Midbrain (tissue), 1 donor: ENCODE results near the gene RAC3.
A peak's percentile ranks its signal among the peaks of the same experiment; 100 is the strongest.

ENCODE experiments used
- DNase-seq: peaks from one replicate; lab custom pipeline; 2025; lab: John Stamatoyannopoulos, UW

RAC3 gene

DNA sequence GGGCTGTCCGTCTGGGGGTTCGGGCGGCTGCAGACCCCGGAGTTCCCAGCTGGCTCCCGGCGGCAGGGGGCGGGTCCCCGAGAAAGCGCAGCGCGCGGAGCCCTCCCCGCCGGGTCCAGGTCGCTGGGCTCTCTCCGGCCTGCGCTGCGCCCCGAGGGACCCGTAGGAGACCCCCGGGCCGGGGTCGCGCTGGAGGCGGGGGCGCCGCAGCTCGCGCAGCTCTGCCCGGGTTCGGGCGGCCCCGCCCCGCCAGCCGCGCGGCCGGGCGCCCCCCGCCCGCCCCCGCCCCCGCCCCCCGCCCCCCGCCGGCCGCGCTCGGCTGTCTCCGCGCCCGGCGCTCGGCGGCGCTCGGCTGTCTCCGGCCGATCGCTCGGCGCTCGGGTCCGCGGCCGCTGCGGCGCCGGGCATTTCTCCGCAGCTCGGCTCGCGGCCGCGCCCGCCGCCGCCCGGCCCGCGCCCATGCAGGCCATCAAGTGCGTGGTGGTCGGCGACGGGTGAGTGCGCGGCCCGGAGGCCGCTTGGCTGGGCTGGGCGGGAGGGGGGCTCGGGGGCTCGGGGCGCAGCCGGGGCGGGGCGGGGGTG, at the start of gene RAC3:
TSS of gene RAC3 (plus strand) at position 376 of the 582 bp plus-strand sequence. CDS start at position 460, 84 bp downstream.
- DNase-seq, result no peak

DNA sequence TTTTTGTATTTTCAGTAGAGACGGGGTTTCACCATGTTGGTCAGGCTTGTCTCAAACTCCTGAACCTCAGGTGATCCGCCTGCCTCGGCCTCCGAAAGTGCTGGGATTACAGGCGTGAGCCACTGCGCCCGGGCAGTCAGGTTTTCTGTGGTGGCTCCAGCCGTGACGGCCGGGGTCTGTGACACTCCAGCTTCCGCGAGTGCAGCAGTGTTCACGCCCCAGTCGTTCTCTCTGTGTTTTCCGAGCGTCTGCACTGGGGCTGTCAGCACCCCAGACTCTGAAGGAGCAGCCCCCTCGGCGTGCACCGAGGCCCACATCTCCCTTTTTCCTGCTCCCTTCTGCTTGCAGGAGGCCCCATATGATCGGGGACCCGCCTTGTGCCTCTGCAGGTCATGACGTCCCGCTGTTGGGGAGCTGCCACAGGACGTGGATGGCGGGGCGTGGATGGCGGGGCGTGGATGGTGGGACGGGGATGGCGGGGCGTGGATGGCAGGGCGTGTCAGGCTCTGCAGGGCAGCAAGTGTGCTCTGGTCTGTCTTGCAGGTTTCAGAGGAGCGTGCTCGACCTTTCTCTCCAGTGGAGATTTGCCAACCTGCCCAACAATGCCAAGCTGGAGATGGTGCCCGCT, 48.4 kb upstream of the RAC3 start:
- no peak for DNase-seq

DNA sequence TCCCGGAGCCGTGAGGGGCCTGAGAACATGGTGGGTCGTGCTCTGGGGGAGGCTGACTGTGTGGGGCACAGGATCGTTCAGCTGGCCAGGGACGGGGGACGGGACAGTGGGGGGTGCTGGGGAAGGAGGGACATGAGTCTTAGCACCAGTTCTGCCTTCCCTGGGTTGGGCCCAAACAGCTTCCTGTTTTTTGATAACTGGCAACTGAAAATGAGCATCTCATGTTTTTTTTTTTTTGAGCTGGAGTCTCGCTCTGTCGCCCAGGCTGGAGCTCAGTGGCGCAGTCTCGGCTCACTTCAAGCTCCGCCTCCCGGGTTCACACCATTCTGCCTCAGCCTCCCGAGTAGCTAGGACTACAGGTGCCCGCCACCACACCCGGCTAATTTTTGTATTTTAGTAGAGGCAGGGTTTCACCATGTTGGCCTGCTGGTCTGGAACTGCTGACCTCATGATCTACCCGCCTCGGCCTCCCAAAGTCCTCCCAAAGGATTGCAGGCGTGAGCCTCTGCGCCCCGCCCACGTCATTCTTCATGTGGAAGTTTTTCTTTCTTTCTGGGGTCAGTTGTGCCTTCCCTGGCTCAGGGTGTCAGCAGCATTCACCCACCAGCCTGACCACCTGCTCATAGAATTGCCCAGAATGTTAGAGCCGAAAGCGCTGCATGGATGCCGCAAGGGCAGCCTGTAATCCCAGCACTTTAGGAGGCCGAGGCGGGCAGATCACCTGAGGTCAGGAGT, 47.7 kb upstream of the RAC3 start:
- DNase-seq, result no peak

DNA sequence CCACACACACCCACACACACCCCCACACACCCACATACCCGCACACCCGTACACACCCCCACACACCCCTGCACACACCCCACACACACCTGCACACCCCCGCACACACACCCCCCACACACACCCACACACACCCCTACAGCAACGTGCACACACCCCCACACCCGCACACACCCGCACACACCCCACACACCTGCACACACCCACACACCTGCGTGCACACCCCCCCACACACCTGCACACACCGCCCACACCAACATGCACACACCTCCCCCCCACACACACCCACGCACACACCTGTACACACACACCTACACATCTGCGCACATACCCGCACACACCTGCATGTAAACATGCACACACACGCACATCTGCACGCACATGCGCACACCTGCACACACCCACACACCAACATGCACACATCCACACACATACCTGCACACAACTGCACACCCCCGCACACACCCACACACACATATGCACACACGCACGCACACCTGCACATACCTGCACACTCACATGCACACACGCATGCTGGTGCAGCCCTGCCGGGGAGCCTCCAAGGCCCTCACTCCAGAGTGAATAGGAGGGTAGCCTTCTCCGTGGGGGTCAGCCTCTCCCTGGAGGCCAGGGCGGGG, 46.6 kb upstream of the RAC3 start:
- DNase-seq, result no peak

DNA sequence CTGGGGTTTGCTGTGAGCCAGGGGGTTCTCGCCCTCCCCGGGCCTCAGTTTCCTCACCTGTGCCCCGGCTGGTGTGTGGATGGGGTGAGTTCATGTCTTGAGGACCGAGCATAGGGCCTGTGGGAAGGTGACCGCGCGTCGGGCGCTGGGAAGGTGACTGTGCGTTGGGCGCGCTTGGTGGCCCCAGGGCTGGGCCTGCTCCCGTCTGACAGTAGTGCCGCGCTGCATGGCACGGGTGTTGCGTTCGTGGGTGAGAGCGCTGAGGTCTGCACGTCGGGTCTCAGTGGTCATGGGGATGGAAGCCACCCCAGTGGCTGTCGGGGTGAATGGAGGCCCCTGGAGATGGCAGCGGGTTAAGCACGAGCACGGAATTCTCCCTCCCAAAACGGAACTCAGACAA, 44.9 kb upstream of the RAC3 start:
- DNase-seq, result no peak

DNA sequence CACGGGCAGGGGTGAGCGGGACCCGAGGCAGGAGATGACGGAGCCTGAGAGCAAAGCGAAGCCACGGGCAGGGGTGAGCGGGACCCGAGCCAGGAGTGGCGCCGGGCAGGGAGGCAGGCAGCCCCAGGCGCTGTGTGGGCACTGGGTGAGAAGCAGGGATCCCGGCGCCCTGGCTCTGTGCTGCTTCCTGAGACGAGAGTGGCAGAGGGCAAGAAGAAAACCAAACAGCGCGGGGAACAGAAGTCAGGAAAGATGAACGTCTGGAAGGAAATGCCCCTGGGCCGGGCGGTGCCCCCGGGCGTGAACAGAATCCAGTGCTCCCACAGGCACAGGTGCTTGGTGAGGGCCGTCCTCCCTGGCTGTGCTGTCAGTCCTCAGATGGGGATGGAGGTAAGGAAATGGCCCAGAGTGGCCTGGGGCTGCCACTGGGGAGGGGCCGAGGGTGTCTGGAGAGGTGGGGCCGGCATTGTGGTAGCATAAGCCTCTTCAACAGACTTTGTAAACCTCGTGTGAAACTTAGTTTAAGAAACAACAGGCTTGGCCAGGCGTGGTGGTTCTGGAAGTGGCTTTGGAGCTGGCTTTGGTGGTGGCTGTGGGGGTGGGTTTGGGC, 44.2 kb upstream of the RAC3 start:
- no peak for DNase-seq

DNA sequence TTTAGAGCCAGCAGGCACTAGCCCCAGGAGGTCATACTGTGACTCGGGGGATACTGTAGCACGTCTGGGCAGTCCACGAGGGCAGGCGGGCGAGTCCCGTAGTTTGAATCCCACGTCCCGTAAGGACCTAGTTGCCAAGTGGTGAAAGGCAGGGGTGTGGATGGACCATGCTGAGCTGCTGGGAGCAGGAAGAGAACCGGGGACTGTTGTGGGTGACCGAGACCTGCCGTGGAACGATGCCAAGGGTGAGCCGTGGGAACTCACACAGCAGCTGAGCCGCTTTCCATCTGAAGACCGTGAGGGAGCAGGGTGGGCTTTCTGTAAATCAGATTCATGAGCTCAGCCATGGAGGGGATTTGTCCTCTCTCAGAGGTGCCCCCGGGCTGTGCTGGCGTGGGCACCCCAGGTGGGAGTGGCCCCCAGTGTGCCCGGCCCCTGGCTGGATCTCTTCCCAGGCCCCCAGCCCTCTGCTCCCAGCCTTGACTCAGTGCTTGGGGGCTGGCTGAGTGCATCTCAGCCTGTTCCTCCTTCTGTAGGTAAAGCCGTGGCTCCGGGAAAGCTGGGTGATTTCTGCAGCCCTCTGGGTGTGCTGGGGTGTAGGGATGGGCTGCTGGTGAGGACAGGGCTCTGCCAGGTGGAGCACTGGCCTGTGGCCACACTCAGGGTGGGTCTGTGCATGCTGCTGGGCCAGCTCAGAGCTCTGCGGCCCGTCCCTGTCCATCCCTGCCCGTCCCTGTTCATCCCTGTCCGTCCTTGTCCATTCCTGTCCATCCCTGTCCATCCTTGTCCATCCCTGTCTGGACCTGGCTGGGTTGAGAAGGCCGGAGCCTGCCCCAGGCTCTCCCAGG, 40.4 kb upstream of the RAC3 start:
- DNase-seq, result no peak

DNA sequence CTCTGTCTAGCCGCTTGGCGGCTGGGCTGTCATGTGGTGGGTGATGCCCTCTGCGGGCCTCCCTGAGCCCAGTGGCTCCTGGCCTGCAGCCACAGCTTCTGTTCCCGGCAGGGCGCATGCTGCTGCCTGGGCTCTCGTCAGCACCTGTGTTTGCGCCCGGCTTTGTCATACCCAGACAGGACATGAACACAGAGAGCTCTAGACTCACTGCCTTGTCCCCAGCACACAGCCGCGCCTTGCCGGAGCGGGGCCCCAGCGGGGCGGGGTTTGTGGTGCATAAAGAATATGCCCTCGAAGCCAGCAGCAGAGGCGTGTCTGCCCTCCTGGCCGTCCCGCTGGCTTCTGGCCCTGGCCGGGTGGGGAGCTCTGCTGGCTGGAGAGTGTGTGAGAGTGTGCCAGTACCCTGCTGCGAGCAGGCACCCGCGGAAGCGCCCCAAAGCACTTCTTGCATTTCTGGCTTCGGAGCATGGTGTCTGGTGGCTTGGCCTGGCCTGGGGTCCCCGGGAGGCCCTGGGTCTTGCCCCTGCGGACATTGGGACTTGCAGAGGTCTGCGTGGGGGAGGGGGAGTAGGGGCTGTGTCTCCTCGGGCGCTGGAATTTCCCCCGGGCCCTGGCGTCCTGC, 39.7 kb upstream of the RAC3 start:
- DNase-seq, result peak; percentile 74

DNA sequence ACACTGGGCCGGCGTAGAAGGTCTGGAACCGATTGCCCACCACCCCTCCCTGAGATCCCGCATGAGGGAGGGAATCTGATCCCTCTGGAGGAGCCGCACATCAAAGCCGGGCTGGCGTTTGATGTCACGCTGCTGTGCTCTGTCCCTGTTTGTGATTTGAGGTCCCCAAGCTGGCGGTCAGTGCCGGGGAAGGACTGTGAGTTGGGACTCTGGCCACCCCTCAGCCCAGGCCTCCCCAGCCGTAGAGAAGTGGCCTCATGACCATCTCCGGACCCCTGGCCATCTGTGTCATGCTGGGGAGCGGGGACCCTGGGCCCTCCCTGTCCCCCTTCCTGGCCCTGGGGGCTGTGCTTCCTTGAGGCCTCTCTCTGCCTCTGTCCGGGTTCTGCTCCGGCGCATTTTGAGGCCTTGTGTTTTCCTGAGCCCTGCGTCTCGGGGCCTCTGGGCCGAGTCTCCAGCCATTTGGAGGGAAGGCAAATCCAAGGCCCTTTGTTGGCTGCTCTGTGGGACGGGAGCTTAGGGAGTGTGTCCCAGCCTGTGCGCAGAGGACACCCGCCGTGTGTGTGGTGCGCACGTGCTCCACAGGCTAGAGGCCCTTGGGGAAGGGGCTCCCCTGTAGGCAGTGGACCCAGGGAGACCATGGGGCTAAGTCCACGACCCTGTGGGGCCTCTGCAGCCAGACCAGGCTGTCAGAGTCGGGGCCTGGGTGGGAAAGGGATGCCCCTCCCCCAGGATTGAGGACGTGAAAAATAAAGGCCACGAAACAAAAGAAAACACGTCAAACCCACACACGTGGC, 39.0 kb upstream of the RAC3 start:
- DNase-seq, result no peak

DNA sequence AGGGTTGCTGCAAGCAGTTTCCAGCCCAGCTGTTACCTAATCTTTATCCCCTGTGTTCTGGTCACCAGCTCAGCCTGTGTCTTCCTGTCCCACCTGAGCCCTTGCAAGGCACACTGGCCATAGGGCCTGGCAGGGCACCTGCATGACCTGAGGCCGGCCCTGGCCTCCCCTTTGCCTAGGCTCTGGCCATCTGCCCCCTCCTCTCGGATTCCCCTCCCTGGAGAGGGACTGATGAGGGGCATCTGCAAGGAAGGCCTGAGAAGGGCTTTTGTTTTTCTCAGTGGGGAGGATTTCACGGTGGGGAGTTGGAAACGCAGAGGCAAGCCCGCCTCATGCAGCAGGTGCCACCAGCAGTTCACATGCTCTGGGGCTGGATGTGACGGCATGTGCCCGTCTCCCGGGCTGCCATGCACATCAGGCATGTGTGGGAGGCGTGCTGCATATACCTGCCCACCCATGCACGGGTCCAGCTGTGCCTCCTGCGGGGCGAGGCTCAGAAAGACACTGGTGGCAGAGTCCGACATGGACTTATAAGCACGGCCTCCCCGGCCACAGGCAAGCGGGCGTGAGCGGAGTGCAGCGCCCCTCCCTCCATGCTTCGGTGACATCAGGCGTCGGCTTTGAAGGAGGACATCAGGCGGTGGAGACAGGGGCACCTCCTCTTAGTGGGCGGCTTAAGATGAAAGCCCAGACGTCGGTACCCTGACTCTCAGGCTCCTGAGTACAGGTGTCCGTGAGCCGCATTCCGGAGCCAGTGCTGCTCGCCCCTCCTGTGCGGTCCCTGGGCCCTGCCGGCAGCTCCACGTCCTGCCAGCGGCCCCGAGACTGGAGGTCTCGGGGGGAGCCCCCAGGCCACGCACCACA, 37.5 kb upstream of the RAC3 start:
- DNase-seq, result no peak

DNA sequence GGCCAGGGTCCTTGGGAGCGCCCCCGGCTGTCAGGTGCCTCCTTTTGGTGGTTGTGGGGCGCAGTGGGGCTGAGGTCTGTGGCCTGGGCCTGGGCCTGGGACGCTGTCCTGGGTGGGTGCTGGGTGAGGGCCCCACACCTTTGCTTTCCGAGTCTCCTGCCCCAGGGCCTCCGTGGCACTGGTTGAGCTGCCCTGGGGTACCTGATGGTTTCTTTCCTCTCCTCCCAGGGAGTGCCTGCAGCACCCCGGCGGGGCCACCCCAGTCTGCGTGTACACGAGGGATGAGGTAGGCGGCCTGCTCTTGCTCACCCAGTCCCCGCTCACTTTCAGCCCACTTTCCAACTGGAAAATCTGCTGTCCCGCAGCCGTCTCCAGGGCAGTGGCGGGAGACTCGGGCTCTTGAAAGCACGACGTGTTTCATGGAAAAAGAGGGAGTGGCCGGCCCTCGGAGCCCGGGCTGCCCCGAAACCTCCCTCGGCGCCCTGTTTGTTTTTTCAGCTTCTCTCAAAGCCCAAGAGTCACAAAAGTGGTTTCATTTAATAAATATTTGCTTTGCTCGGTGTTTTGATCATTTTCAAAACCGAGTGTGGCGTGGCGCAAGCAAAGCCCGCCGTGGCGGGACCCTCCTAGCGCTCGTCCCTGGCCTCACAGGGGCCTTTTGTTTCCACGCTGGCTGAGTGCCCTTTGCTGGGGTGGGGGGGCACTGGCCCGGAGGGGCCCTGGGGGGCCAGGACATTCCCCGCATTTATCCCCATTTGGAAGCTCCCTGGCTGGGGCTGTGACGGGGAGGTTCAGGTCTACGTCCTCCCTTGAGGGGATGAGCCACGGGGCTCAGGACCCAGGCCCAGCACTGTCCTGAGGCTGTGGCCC, 36.6 kb upstream of the RAC3 start:
- DNase-seq, result no peak

DNA sequence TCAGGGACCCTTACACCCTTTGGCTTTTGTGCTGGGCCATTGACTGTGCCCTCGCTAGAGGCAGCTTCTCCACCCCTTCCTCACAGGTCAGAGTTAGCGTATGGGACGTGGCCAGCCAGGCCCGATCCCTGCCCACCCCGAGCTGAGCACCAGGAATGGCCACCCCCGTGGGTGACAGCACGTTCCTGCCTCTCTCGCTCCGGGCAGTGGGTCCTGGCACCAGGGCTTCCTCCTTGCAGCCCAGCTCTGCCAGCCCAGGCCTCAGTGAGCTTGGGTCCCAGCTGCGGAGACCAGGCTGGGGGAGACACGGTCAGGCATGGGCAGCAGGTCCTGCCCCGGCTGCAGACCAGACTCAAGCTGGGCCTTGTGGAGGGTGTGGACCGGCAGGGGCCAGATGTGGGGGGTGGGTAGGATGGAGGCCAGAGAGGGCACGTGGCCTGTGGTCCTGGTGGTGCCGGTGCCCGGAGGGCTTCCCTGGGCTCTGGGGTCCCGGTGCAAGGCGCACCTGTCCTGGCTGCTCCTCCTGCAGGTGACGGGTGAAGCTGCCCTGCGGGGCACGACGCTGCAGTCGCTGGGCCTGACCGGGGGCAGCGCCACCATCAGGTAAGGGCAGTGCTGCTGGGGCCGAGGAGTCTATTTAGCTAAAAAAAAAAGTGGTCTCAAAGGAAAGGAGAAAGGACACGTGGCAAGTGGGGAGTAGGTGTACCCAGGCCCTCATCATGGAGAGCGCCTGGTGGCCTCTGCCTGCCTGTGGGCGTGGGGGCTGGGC, 35.8 kb upstream of the RAC3 start:
- no peak for DNase-seq

DNA sequence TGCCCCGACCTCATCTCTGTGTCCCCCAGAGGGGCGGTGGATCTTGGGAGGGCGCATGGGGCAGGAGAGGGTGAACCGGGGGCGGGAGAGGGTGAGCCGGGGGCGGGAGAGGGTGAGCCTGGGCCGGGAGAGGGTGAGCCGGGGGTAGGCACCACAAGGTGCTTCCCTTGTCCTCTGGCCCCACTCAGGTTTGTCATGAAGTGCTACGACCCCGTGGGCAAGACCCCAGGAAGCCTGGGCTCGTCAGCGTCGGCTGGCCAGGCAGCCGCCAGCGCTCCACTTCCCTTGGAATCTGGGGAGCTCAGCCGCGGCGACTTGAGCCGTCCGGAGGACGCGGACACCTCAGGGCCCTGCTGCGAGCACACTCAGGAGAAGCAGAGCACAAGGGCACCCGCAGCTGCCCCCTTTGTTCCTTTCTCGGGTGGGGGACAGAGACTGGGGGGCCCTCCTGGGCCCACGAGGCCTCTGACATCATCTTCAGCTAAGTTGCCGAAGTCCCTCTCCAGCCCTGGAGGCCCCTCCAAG, 35.2 kb upstream of the RAC3 start:
- DNase-seq, result no peak

DNA sequence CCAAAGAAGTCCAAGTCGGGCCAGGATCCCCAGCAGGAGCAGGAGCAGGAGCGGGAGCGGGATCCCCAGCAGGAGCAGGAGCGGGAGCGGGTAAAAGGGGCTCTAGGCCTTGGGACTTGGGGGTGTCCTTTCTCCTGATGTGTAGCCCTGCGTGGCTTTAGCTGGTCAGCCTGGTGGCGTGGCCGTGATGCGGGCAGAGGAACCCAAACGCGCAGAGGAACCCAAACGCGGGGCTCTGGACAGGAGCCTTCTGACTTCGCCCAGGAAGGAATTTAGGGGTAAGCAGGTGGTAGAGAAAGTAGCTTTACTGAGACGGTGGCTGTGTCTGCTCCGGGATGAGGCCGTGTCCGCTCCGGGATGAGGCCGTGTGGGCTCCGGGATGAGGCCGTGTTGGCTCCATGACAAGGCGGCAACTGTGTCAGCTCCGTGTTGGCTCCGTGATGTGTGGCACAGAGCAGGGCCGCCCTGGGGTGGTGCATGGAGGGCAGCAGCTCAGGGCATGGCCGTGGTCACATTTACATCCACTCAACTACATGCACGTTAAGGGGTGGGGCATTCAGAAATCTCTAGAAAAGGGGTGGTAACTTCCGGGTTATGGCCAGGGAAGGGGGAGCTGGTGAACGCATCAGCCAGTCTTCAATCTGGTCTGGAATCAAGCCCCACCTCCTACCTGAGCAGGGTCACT, 34.6 kb upstream of the RAC3 start:
- DNase-seq, result no peak

DNA sequence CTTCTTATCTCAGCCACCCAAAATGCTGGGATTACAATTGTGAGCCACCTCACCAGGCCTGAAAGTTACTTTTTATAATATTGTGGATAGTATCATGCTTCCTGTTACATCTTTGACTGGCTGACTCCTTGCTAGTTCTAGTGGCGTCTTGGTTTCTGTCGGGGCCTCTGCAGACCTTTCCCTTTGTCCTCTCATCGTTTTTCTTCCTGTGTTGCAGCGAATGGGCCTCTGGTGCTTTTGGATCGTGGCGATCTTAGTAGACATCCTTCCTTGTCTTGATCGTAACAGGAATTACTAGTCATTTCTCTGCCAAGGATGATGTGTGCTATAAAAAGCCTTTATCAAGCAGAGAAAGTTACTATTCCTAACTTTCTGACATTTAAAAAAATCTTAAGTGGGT, 33.3 kb upstream of the RAC3 start:
- no peak for DNase-seq

DNA sequence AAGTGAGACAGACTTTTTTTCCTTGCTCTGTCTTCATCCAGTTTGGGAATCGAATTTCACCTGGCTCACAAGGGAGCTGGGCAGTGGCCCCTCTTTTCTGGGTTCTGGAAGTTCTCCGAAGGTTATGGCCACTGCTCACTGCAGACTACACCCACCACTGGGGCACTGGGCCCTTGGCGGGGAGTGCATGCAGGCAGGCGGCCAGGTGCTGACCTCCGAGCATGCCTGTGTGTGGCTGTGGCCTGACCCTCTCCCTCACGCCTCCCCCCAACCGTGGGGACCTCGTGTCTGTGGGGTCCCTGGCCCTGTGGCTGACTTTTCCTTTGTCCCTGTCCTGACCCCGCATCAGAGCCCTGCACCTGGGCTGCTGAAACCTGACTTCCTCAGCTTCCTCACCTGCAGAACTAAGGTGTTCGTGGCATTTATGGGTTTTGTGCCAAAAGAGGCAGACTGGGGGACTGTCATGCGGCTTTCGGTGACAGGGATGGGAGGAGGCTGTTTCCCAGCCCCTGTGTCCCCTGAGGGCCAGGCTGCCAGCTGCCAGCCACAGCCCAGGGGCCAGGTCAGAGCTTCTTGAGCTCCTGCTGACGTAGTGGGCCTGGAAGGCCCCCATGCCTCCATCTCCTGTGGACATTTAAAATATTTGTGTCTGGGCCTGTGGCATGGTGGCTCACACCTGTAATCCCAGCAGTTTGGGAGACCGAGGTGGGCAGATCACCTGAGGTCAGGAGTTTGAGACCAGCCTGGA, 32.6 kb upstream of the RAC3 start:
- DNase-seq, result no peak
